HepG2 (cell line): ENCODE results near the gene RPH3AL. TPM values are rescaled to one million over a fixed set of nuclear protein-coding genes. Genes with fewer than 3 reads are reported as not detected.

ENCODE experiments used
- CBX5 ChIP-seq: sonication (generic); formaldehyde crosslinking; IDR thresholded peaks from 2 replicates; pipeline ENCODE4 v1.4.0; 2020; ENCODE audit warnings: missing genetic modification reagents, borderline replicate concordance
- FOXA3 ChIP-seq: IDR thresholded peaks from 2 replicates; pipeline ENCODE4 v1.6.1; 2016; ENCODE audit warnings: missing genetic modification reagents, missing compliant biosample characterization
- HMGXB4 ChIP-seq, 2 experiments: sonication (generic) in 1 of 2; formaldehyde crosslinking in 1 of 2; IDR thresholded peaks; 2 replicates each; pipeline versions ENCODE4 v1.4.0 to v1.6.1; 2018 to 2020; ENCODE audit warnings: missing genetic modification reagents in 2 of 2, borderline replicate concordance in 1 of 2, low read depth in 1 of 2, mild to moderate bottlenecking in 1 of 2, missing biosample characterization in 1 of 2
- HOXA5 ChIP-seq: sonication (generic); formaldehyde crosslinking; IDR thresholded peaks from 2 replicates; pipeline ENCODE4 v1.4.0; 2020; ENCODE audit warnings: missing genetic modification reagents
- KDM5B ChIP-seq: sonication (generic); formaldehyde crosslinking; IDR thresholded peaks from 2 replicates; pipeline ENCODE4 v1.4.0; 2020; ENCODE audit warnings: missing genetic modification reagents, mild to moderate bottlenecking, borderline replicate concordance
- KDM6A ChIP-seq: IDR thresholded peaks from 2 replicates; pipeline ENCODE4 v1.6.1; 2016; ENCODE audit warnings: low read depth
- MAFK ChIP-seq, 2 experiments: IDR thresholded peaks in 1 of 2; conservative IDR thresholded peaks in 1 of 2; 2 replicates each; pipeline ENCODE4 v1.6.1; 2011; ENCODE audit warnings: improper control_type of control experiment in 2 of 2, low read length in 2 of 2
- PITX1 ChIP-seq: sonication (generic); formaldehyde crosslinking; IDR thresholded peaks from 2 replicates; pipeline ENCODE4 v1.5.1; 2020; ENCODE audit warnings: mild to moderate bottlenecking, missing genetic modification reagents
- PRDM15 ChIP-seq: sonication (generic); formaldehyde crosslinking; IDR thresholded peaks from 2 replicates; pipeline ENCODE4 v1.4.0; 2020; ENCODE audit warnings: missing genetic modification reagents
- SALL1 ChIP-seq: sonication (generic); formaldehyde crosslinking; IDR thresholded peaks from 2 replicates; pipeline ENCODE4 v1.8.0; 2022; ENCODE audit warnings: mild to moderate bottlenecking, missing genetic modification reagents
- SMC3 ChIP-seq: IDR thresholded peaks from 2 replicates; pipeline ENCODE4 v1.6.1; 2011; ENCODE audit warnings: low read length, improper control_type of control experiment
- STAG1 ChIP-seq: sonication (generic); formaldehyde crosslinking; IDR thresholded peaks from 2 replicates; pipeline ENCODE4 v1.4.0; 2020; ENCODE audit warnings: missing genetic modification reagents
- TEAD3 ChIP-seq: optimal IDR thresholded peaks from 2 replicates; pipeline ENCODE3; 2016; ENCODE audit warnings: borderline replicate concordance
- TGIF2 ChIP-seq: IDR thresholded peaks from 2 replicates; pipeline ENCODE4 v1.6.1; 2016; ENCODE audit warnings: control low read depth, missing compliant biosample characterization
- YY1 ChIP-seq: IDR thresholded peaks from 2 replicates; pipeline ENCODE4 v1.6.1; 2011; ENCODE audit warnings: low read length, low read depth, moderate library complexity, mild to moderate bottlenecking; ENCODE audit not compliant: insufficient read depth, insufficient replicate concordance
- ZKSCAN1 ChIP-seq: fragments of 150-350 bp; IDR thresholded peaks from 2 replicates; pipeline ENCODE4 v1.6.1; 2014; ENCODE audit warnings: low read length
- ZMAT5 ChIP-seq: sonication (generic); formaldehyde crosslinking; IDR thresholded peaks from 2 replicates; pipeline ENCODE4 v1.5.0; 2020; ENCODE audit warnings: mild to moderate bottlenecking, low read depth, missing genetic modification reagents, borderline replicate concordance
- ZNF205 ChIP-seq: IDR thresholded peaks from 2 replicates; pipeline ENCODE4 v1.6.1; 2018; ENCODE audit warnings: missing biosample characterization, missing genetic modification reagents
- ZNF598 ChIP-seq: sonication (generic); formaldehyde crosslinking; IDR thresholded peaks from 2 replicates; pipeline ENCODE4 v1.5.1; 2020; ENCODE audit warnings: mild to moderate bottlenecking, missing genetic modification reagents, borderline replicate concordance
- ZNF629 ChIP-seq: sonication (generic); formaldehyde crosslinking; conservative IDR thresholded peaks from 2 replicates; pipeline ENCODE4 v1.5.0; 2020; ENCODE audit warnings: missing genetic modification reagents
- ZNF740 ChIP-seq: sonication (generic); formaldehyde crosslinking; IDR thresholded peaks from 2 replicates; pipeline ENCODE4 v1.4.0; 2020; ENCODE audit warnings: missing genetic modification reagents
- ZNF777 ChIP-seq: sonication (generic); formaldehyde crosslinking; IDR thresholded peaks from 2 replicates; pipeline ENCODE4 v1.4.0; 2020; ENCODE audit warnings: missing genetic modification reagents
- polyA plus RNA-seq, 8 experiments: library from polyadenylated mRNA; depleted of rRNA in 3 of 8; stranded (reverse) in 7 of 8; unstranded in 1 of 8; fragments of >200 nt; fragmentation: Illumina TruSeq in 4 of 8; extraction: Trizol in 4 of 8; gene quantifications; 2 replicates each; pipeline versions ENCODE4 v1.2.1 to v1.2.3, GENCODE V29; 2011 to 2016; ENCODE audit warnings: low read depth in 4 of 8, missing spikeins in 1 of 8, mixed read lengths in 1 of 8; ENCODE audit not compliant: insufficient read depth in 1 of 8
- total RNA-seq, 5 experiments: library from RNA; depleted of rRNA; stranded (reverse); fragments of >200 nt; fragmentation: Illumina TruSeq; extraction: Trizol; gene quantifications; 2 replicates each; pipeline ENCODE4 v1.2.3, GENCODE V29; 2016; ENCODE audit warnings: low read depth in 1 of 5

Gene RPH3AL
- total and polyA plus RNA-seq, 2 of the 13 experiments (the other 11 are each of a cell fraction or from before 2014, with no cell fraction given), result 7.8 to 16.4 TPM

- no peak for TF ChIP-seq PRDM15 (CRISPR knock-in tag)
- no peak for TF ChIP-seq YY1
- 0 out of 2 replicates have a peak, but pooled peaks have one; percentile 26 for TF ChIP-seq HOXA5 (CRISPR knock-in tag)
- no peak for TF ChIP-seq ZMAT5 (CRISPR knock-in tag)
- 0 out of 4 replicates have a peak, but pooled peaks of 1 of the 2 experiments have one; percentile 35 for TF ChIP-seq HMGXB4 (CRISPR knock-in tag; IDR thresholded peaks at IDR 0.05; ENCODE audit: borderline replicate concordance in 1 of 2, low read depth in 1 of 2)
- no peak for TF ChIP-seq KDM6A (CRISPR knock-in tag)
- 0 out of 2 replicates have a peak, but pooled peaks have one; percentile 20 for TF ChIP-seq CBX5 (CRISPR knock-in tag)
- peak; percentile 76 for TF ChIP-seq SMC3
- 0 out of 2 replicates have a peak, but pooled peaks have one; percentile 18 for TF ChIP-seq TGIF2 (CRISPR knock-in tag)
- TF ChIP-seq ZNF740 (CRISPR knock-in tag), result peak; percentile 96
- TF ChIP-seq FOXA3 (CRISPR knock-in tag), result no peak
- TF ChIP-seq MAFK (conservative IDR thresholded peaks at IDR 0.05 in 1 of 2, IDR thresholded peaks at IDR 0.05 in 1 of 2; ENCODE audit: low read length in 2 of 2), result peak; percentile 44 to 59
- 0 out of 2 replicates have a peak, but pooled peaks have one; percentile 36 for TF ChIP-seq ZKSCAN1
- TF ChIP-seq TEAD3 (CRISPR knock-in tag), result peak; percentile 41
- 0 out of 2 replicates have a peak, but pooled peaks have one; percentile 12 for TF ChIP-seq KDM5B (CRISPR knock-in tag)
- TF ChIP-seq ZNF205 (CRISPR knock-in tag), result 0 out of 2 replicates have a peak, but pooled peaks have one; percentile 48
- 0 out of 2 replicates have a peak, but pooled peaks have one; percentile 39 for TF ChIP-seq SALL1 (CRISPR knock-in tag)
- TF ChIP-seq ZNF777 (CRISPR knock-in tag), result 0 out of 2 replicates have a peak, but pooled peaks have one; percentile 32
- 0 out of 2 replicates have a peak, but pooled peaks have one; percentile 18 for TF ChIP-seq ZNF629 (CRISPR knock-in tag)
- peak; percentile 90 for TF ChIP-seq STAG1 (CRISPR knock-in tag)
- peak; percentile 15; the same call in 1 of the 2 replicates for TF ChIP-seq PITX1 (CRISPR knock-in tag)
- no peak for TF ChIP-seq ZNF598
These were observed 188.0 kb downstream of the RPH3AL start (continued) for GRCh38 chr17:164303-165235.
